Stimulated activated CD8-positive, alpha-beta memory T cell treated with anti-CD3 and anti-CD28 coated beads, Interleukin-12 subunit alpha, Interleukin-12 subunit beta, amount 100 ng/mL, for 1 hour (primary cell): ENCODE measurements around the gene HIBCH.
"Not testable (repeated sequence)": the region's sequence is repeated elsewhere in the genome, so short reads cannot be mapped to it uniquely, and the experiment has no call there.

Experiments
- DNase-seq: peaks from one replicate; pipeline ENCODE4 v3.0.0-alpha.2; 2020; ENCODE audit warnings: low read depth

Gene HIBCH

DNA sequence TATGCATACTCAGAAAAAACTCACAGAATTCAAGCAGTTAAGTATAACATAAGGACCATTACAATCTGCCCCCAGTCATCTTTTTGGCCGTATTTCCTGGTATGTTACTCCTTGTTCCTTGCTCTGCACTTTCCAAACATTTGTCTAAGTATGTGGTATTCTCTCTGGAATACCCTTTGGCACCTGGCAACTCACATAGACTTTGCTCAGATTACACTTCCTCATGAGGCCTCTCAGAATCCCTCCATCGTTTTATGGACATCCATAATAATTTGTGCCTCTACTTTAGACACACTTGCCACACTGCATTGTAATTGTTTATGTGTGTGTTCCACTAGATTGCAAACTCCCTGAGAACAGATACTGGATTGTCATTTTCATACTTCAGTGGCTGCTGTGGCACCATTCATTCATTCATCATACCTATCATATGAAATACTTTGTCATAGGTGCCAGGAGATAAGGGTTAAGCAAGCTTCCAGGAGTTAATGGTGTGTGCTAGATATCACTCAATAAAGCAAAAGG, 84.0 kb downstream of the HIBCH start:
- no peak for DNase-seq

DNA sequence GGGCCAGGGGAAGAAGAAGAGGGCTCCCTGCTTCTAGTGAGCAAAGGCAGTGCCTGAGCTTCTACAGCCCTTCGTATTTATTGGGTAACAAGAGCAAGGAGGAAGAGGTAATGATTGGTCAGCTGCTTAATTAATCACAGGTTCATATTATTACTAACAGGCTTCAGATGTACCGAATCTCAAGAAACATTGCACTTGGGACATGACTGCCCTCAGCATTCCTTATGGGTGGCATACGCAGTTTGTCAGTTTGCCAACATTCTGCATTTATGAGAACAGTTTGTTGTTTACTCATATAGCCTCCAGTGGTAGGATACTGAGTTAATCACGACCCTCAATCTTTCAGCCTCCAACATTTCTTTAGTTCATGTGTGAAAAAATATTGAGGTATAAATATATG, 84.5 kb downstream of the HIBCH start:
- no peak for DNase-seq

DNA sequence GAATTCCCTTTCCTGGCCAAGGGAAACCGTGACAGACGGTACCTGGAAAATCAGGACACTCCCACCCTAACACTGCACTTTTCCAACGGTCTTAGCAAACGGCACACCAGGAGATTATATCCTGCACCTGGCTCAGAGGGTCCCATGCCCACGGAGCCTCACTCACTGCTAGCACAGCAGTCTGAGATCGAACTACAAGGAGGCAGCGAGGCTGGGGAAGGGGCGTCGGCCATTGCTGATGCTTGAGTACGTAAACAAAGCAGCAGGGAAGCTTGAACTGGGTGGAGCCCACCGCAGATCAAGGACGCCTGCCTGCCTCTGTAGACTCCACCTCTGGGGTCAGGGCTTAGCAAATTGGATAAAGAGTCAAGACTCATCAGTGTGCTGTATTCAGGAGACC, 95.6 kb downstream of the HIBCH start:
- not testable (repeated sequence) for DNase-seq

DNA sequence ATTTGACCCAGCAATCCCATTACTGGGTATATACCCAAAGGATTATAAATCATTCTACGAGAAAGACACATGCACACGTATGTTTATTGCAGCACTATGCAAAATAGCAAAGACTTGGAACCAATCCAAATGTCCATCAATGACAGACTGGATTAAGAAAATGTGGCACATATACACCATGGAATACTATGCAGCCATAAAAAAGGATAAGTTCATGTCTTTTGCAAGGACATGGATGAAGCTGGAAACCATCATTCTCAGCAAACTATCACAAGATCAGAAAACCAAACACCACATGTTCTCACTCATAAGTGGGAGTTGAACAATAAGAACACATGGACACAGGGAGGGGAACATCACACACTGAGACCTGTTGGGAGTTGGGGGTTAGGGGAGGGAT, 96.9 kb downstream of the HIBCH start:
- DNase-seq, result not testable (repeated sequence)

DNA sequence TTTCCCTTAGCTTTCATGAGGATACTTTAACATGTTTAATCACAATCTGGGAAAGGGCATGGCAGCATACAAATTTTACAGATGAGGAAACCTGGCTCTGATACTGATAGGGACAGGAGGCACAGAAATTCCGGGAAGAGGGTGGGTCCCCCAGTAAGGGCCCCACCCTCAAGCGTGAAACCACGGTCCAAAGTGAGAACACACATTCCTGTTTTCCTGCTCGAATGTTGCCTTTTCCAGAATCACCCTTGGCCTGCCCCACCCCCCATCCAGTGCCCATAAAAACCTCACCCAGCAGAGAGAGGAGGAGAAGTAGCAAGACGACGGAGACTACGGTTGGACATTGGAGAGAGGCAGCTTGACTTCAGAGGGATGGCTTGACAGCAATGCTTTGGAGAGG, 98.2 kb downstream of the HIBCH start:
- DNase-seq, result no peak

DNA sequence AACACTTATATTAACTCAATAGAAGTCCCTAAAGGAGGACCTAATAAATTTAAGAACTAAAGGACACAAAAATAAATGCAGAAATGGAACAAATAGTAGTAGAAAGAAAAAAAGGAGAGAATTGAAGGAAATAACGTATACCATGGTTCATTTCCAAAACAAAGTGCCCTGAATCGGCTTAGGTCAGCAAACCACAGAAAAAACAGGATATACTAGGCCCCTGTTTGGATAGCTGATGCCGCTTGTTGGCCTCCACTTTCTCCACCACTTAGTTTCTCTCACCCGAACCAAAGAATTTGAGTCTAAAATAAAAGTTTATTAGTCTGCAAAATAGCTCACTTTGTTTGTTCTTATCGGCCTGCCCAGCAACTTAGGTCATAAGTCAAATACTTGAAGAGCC, 100.4 kb downstream of the HIBCH start:
- DNase-seq, result no peak

DNA sequence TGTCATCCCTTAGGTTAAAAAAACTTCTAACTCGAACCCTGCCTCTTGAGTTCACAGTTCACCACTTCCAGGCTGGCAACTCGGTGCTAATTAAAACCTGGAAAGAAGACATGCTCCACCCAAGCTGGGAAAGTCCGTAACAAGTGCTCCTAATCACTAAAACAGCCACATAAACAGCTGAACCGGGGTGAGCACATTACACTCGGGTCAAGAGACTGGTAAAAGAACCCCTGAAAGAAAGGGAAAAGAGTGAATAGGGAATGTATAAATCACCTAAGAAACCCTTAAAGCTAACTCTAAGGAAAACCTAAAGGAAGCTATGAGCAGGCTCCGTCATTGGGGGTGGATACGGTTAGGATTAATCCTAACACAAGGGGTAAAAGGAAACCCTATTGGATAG, 102.0 kb downstream of the HIBCH start:
- no peak for DNase-seq

DNA sequence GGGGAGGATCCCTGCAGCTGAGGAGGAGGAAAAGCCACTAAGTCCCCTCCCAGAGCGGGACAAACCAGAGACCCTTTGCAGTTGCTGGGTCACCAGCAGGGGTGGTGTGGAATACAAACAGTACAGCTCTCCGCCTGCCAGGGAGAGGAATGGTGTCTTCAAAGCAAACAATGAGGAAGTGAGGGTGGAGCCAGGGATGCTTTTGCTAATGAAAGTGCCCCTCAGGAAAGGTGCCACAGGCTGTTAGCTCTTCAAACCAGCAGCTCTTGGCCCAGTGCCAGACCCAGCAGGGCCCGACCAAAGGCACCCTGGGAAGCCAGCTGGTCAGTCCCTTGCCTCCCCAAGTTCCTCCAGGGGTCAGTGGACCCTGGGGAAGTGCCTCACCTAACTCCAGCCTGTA, 102.8 kb downstream of the HIBCH start:
- DNase-seq, result no peak

DNA sequence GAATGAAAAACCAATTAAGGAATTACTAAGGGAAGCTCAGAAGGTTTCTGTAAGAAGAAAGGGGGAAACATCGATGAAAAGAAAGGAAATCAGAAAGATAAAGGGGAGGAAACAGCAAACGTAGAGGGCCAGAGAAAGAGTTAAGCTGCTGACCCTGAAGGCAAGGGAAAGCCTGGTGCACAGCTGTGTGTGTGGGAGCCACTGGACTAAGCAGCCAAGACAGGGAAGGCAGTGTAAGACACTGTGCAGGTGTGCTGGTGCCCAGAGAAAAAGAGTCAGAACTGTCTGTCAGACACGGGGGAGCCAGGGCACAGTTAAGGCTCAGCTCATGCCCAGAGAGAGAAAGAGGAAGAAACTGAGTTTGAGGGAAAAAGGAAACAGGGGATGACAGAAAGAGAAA, 104.0 kb downstream of the HIBCH start:
- DNase-seq, result no peak

DNA sequence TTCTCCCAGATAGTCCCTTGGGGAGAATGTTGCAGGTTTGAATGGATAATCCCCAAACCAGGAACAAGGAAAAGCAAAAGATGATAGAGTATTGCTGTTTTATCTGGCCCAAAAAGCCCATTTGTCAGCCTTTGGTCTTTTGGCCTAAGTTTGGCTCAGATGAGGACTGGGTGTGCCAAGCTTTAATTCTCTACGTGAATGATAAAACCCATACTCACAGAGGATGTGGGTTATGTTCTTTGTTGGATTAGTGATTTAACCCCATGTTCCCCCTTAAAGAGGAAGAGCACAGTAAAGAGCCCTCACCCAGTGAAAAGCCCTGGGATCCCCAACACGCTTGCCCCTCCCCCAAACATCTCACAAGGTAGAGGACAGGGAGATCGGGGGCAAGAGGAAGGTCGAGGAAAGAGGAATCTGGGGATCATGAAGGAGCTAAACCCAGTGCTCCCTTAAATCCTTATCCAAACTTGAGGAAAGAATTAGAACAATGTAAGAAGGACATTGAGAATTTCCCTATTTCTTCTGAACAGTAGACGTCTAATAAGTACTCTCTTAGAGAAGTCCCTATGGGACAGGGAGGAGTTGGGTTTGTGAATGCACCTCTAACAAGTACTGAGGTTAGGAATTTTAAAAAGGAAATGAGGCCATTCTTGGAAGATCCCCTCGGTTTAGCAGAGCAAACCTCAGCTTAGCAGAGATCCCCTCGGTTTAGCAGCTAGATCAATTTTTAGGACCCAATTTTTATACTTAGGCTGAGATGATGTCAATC, 105.0 kb downstream of the HIBCH start:
- DNase-seq, result no peak

DNA sequence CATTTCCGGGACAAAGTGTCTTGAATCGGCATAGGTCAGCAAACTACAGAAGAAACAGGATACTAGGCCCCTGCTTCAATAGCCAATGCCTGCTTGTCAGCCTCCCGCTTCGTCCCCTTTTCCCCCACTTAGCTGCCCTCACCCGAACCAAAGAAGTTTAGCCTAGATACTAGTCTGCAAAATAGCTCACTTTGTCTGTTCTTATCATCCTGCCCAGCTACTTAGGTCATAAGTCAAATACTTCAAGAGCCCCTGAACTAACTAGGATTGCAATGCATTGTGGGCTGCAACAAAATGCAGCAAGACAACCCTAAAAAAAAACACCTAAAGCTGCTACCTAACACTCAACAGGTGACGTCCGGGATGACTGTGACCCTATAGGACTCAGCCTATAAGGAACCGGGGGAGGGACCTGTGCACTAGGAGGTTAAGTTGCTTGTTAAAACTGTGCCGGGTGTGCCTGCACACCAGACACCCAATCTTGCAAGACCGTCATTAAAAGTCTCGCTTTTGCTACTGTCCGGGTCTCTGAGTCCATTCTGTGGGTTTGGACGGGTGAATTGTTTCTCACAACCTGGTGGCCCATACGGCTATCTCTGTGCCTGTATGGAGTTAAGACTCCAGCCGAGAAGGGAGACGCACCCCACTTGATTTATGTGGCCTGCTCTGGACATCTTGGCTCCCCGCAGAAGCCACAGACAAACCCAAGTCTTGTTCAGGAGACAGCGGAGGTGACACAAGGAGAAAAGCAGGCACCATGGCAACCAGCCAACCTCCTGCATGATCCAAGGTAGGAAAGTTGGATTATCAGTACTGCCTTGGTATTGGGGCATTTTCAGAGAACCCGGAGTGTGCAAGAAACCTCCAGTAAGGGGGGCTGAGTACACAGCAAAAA, 105.9 kb downstream of the HIBCH start:
- DNase-seq, result no peak

DNA sequence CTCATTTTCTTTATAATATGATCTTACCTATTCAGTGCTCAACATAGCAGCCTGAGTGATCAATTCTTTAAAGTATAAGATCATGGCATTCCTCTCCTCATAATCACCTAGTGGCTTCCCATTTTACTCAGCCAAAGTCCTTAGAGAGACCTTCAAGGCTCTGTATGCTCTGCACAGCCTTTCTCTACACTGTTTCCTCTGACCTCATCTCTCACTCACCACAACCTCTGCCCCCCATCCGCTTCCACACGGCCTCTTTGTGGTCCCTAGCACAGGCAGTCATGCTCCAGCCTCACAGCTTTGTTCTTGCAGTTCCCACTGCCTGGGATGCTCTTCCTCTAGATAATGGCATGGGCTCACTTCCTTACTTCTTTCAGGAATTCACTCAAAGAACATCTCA, 109.2 kb downstream of the HIBCH start:
- DNase-seq, result no peak

DNA sequence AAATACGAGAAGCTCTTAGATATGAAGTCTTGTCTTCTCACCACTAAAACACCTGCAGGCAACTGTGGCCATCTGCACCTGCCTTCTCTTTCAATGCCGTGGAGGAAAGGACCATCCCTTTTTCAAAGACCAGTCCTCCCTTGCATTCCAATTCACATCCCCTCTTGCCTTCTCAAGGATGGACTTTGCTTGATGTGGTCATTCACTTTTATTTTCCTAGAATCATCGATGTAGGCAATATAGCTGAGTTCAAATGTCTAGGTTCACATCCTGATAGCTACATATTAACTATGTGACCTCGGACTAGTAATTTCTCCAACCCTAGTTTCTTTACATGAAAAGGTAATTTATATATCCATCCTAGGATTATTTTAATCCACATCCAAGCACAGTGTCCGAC, 110.1 kb downstream of the HIBCH start:
- no peak for DNase-seq

DNA sequence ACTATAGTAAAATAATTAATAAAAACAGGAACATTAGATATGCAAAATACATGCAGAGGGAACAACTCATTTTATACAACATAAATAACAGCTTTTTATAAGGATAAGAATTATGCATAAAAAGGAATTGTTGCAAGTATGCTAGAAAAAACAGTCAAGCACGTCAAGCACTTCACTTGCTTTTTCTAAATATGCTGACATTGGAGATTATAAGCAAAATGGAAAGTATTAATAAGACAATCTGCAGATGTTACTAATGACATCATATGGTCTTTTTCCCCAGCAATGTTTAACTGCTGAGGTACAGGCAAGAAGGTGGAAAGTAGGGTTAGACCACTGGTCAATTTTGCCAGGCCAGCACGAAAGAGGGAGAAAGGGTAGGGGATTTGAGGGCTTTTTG, 111.7 kb downstream of the HIBCH start:
- no peak for DNase-seq

DNA sequence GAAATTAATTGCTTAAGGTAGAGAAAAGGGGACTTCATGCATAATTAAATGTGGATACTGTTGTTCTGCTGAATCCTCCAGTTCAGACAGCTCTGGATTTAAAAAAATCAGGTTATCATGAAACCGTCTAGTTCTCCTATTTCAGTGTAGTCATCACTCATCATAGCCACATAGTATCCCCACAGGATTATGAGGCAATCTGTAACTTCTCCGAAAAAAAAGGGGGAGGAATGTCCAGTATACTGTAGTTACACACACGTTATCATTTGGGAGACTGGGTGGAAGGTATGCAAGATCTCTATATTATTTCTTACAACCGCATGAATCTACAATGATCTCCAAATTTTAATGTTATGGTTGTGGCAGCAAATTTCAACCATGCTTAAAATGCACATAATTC, 114.0 kb downstream of the HIBCH start:
- no peak for DNase-seq

DNA sequence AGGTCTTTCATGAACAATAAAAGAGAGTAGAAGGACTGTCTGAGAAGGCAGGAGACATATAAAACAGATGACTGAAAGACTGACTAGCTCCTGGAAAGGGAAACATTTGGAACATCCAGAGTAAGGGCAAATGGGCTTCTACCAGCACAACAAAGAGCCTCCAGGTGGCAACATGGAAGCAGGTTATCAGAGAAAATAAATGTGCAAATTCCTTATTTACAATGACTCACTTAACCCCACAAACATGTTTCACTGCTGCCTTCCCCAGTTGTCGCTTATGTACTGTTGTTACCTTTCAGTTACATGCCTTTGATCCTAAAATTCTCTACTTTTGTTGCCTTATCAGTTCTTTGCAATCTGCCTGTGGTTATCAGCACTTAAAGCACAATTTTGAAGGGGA, 117.0 kb downstream of the HIBCH start:
- no peak for DNase-seq

DNA sequence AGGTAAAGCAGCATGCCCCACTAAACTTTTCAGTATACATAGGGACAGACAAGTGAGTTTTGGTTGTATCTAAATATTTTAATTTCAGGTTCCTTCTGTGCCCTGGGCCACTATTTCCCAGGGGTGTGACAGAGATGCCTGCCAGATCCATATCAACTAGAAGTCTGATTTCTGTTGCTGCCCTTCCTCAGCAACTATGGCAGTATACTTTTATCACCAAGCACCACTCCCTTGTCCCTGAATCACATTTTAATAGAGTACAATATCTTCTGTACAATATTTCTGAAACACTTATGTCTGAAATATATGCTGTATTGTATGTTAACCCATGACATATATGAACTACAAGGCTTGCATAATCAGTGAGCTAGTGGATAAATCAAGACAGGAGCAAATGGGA, 117.6 kb downstream of the HIBCH start:
- DNase-seq, result no peak

DNA sequence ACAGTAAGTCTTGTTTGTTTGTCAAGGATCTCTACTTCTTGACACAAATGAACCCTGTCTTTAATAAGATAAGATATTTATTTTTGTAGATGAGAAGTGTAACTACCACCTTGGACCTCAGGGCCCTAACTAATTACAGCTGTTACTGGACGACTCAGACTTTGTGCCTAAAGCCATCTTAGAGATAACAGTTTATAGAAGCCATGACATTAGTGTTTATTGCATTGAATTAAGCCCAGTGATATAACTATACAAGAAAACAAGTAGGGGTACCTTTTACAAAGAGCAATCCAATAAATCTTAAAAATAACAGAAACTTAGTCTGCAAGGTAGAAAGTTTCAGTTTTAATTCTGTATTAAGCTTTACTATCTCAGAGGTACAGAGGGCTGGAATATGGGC, 119.0 kb downstream of the HIBCH start:
- no peak for DNase-seq

DNA sequence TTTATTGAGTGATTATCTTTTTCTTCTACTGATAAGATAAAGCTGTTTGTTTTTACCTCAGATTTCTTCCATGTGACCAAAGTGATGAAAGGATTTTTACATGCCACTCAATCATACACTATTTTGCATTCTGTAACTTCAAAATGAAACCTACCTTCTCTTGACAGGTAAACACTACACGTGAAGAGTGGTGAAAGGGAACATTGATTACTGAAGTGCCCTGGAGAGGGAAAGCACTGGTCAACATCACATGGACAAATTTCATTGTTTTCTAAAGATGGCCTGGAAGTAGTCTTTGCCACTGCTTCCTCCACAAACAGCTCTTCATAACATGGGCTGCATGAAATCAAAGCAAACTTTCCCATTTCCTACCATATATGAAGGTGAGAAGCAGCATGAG, 120.1 kb downstream of the HIBCH start:
- DNase-seq, result no peak

DNA sequence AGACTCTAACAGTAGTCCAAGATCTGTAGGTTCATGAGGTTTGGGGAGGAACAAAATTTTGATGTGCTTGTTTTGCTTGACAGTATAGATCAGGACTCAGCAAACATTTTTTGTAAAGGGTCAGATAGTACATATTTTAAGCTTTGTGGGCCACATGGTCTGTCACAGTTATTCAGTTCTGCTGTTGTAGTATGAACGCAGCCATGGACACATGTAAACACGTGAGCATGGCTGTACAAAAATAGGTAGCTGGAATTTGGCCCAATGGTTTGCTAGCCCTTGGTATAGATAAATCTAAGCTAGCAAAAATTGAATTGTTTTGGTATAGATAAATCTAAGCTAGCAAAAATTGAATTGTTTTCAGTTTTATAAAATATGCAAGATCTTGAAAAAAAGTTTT, 120.5 kb downstream of the HIBCH start:
- no peak for DNase-seq

DNA sequence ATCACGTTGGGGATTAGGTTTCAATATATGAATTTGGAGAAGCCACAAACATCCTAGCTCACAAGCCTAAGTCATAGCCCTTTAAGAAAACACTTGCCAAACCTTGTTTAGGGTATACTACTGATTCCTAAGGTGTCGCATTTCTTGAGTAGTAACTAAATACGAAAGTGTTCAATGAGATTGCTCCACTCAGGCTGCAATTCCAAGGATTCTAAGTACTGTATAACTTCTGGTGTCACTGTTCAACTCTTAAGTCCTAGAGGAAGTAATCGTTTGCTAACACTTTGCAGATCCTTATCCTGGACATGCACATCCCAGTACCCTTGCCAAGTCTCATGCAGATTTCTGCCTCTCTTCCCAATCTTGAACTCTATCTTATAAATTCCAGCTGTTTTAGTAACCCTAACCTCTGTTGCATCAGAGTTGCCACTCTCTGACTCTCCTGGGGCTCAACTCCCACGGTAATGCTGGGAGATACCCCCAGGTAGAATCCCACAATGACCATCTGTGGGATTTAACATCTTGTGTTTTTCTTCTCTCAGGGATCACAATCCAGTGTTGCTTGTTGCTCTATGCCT, 122.4 kb downstream of the HIBCH start:
- no peak for DNase-seq

DNA sequence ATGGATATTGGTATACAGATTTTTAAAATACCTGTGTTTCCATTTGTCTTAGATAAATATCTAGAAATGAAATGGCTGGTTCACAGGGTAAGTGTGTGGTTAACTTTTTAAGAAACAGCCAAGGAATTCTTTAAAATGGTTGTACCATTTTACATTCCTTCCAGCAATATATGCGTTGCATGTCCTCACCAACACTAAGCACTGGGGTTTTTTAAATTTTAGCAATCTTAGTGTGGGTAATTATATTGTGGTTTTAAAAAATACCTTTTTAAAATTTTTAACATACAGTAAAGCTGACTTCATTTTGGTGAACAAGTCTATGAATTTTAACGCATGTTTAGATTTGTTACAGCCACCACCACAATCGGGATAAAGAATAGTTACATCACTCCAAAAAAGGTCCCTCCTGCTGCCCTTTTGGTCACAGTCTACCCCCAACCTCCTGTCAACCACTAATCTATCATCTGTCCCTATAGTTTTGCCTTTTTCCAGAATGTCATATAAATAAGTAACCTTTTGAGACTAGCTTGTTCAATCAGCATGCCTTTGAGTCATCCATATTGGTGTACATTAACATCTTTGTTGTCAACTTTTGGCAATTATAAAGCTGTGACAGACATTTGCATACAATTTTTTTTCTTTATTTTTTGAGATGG, 129.0 kb downstream of the HIBCH start:
- no peak for DNase-seq
